ENCODE results near the gene TLK2.

Gene TLK2

GRCh38 chr17:62653826-62654761 lies 175.5 kb downstream of the TLK2 start:
- Histone ChIP-seq H3K27me3 (replicated peaks; ENCODE audit: insufficient read depth, low read length) (peaks cover 10% of the 10 kb centered on the region), H4K20me1 (ENCODE audit: insufficient read depth, low read length) (no peaks in the 10 kb centered on the region), H3F3A (ENCODE audit: insufficient read depth, low read length) (no peaks in the 10 kb centered on the region), H3K36me3 (replicated peaks; ENCODE audit: insufficient read depth, low read length) (no peaks in the 10 kb centered on the region), H3K79me2 (ENCODE audit: low read length) (no peaks in the 10 kb centered on the region), H3K27ac (ENCODE audit: low read length) (no peak overlapping the region), H3K4me1 (ENCODE audit: low read length) (no peaks in the 10 kb centered on the region), H3K9ac (ENCODE audit: low read length) (no peak overlapping the region), H2AFZ (ENCODE audit: low read length) (no peak overlapping the region), H3K4me3 (ENCODE audit: low read length) (no peak overlapping the region), H3K4me2 (ENCODE audit: low read depth, low read length) (no peak overlapping the region), H3K9me2 (replicated peaks; ENCODE audit: insufficient read depth, low read length) (no peaks in the 10 kb centered on the region), H3K9me3 (replicated peaks; ENCODE audit: insufficient read depth, low read length) (no peaks in the 10 kb centered on the region)
- DNase-seq, result no peak
- TF ChIP-seq, protein P1, sequence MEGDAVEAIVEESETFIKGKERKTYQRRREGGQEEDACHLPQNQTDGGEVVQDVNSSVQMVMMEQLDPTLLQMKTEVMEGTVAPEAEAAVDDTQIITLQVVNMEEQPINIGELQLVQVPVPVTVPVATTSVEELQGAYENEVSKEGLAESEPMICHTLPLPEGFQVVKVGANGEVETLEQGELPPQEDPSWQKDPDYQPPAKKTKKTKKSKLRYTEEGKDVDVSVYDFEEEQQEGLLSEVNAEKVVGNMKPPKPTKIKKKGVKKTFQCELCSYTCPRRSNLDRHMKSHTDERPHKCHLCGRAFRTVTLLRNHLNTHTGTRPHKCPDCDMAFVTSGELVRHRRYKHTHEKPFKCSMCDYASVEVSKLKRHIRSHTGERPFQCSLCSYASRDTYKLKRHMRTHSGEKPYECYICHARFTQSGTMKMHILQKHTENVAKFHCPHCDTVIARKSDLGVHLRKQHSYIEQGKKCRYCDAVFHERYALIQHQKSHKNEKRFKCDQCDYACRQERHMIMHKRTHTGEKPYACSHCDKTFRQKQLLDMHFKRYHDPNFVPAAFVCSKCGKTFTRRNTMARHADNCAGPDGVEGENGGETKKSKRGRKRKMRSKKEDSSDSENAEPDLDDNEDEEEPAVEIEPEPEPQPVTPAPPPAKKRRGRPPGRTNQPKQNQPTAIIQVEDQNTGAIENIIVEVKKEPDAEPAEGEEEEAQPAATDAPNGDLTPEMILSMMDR (IDR thresholded peaks at IDR 0.05; ENCODE audit: low read length), result no peak
- TF ChIP-seq EZH2phosphoT487 (IDR thresholded peaks at IDR 0.05; ENCODE audit: low read length) (no peak), EZH2 (optimal IDR thresholded peaks at IDR 0.05; ENCODE audit: low read depth, low read length) (no peak)

GRCh38 chr17:62655656-62656055 lies 177.0 kb downstream of the TLK2 start:
- H3K79me2 ChIP-seq (ENCODE audit: low read length), result no peaks in the 10 kb centered on the region
- H3K4me3 ChIP-seq (ENCODE audit: low read length), result no peak overlapping the region
- no peaks in the 10 kb centered on the region for H4K20me1 ChIP-seq (ENCODE audit: insufficient read depth, low read length)
- H3K36me3 ChIP-seq (replicated peaks; ENCODE audit: insufficient read depth, low read length), result no peaks in the 10 kb centered on the region
- no peak overlapping the region for H3K27ac ChIP-seq (ENCODE audit: low read length)
- H2AFZ ChIP-seq (ENCODE audit: low read length), result no peak overlapping the region
- no peak overlapping the region for H3K4me2 ChIP-seq (ENCODE audit: low read depth, low read length)
- TF ChIP-seq EZH2phosphoT487 (IDR thresholded peaks at IDR 0.05; ENCODE audit: low read length) (no peak), EZH2 (optimal IDR thresholded peaks at IDR 0.05; ENCODE audit: low read depth, low read length) (no peak)
- TF ChIP-seq, protein P1 (IDR thresholded peaks at IDR 0.05; ENCODE audit: low read length), result no peak
- DNase-seq, result no peak
- H3K27me3 ChIP-seq (replicated peaks; ENCODE audit: insufficient read depth, low read length), result peaks cover 10% of the 10 kb centered on the region
- no peaks in the 10 kb centered on the region for H3F3A ChIP-seq (ENCODE audit: insufficient read depth, low read length)
- H3K4me1 ChIP-seq (ENCODE audit: low read length), result no peaks in the 10 kb centered on the region
- no peak overlapping the region for H3K9ac ChIP-seq (ENCODE audit: low read length)
- H3K9me3 ChIP-seq (replicated peaks; ENCODE audit: insufficient read depth, low read length), result no peaks in the 10 kb centered on the region
- no peaks in the 10 kb centered on the region for H3K9me2 ChIP-seq (replicated peaks; ENCODE audit: insufficient read depth, low read length)

- H3K9me2 ChIP-seq (replicated peaks; ENCODE audit: insufficient read depth, low read length), result no peaks in the 10 kb centered on the region
- H3K36me3 ChIP-seq (replicated peaks; ENCODE audit: insufficient read depth, low read length), result no peaks in the 10 kb centered on the region
- H3K27ac ChIP-seq (ENCODE audit: low read length), result no peak overlapping the region
- no peaks in the 10 kb centered on the region for H3K9me3 ChIP-seq (replicated peaks; ENCODE audit: insufficient read depth, low read length)
- H3F3A ChIP-seq (ENCODE audit: insufficient read depth, low read length), result no peaks in the 10 kb centered on the region
- no peak overlapping the region for H3K4me2 ChIP-seq (ENCODE audit: low read depth, low read length)
- H3K4me1 ChIP-seq (ENCODE audit: low read length), result no peaks in the 10 kb centered on the region
- no peak overlapping the region for H3K4me3 ChIP-seq (ENCODE audit: low read length)
- H2AFZ ChIP-seq (ENCODE audit: low read length), result no peak overlapping the region
- no peak for DNase-seq
- no peaks in the 10 kb centered on the region for H4K20me1 ChIP-seq (ENCODE audit: insufficient read depth, low read length)
- no peak overlapping the region for H3K9ac ChIP-seq (ENCODE audit: low read length)
- H3K27me3 ChIP-seq (replicated peaks; ENCODE audit: insufficient read depth, low read length), result peaks cover 9% of the 10 kb centered on the region
- TF ChIP-seq EZH2 (optimal IDR thresholded peaks at IDR 0.05; ENCODE audit: low read depth, low read length), result no peak
- no peak for TF ChIP-seq EZH2phosphoT487 (IDR thresholded peaks at IDR 0.05; ENCODE audit: low read length)
- TF ChIP-seq, protein P1 (IDR thresholded peaks at IDR 0.05; ENCODE audit: low read length), result no peak
- H3K79me2 ChIP-seq (ENCODE audit: low read length), result no peaks in the 10 kb centered on the region
Observed at GRCh38 chr17:62656446-62656845, 177.8 kb downstream of the TLK2 start.
